IMR-90 (cell line): ENCODE results near the gene B4GALNT2. TPM values are rescaled to one million over a fixed set of nuclear protein-coding genes. Genes with fewer than 3 reads are reported as not detected.

Source experiments
- ATAC-seq: fragments of 200-7000 bp; cut with Tn5 transposase; 2 replicates; pipeline ENCODE4 v1.9.1; 2020; ENCODE audit warnings: low read depth, mild to moderate bottlenecking, moderate library complexity
- BruUV-seq: library from RNA; stranded (reverse); fragments of 400-500 nt; replicated peaks from 2 replicates; lab custom pipeline; 2021; lab: Mats Ljungman, UMichigan
- CTCF ChIA-PET: fragments of 300-600 bp; formaldehyde crosslinking; extraction: SDS; loops from one replicate; lab custom pipeline; 2021; ENCODE audit warnings: antibody characterized with exemption; lab: Yijun Ruan, JAX
- POLR2A ChIA-PET: fragments of 300-600 bp; sonication (Branson Sonifier 250); formaldehyde crosslinking; loops from one replicate; lab custom pipeline; 2022; ENCODE audit warnings: antibody characterized with exemption; ENCODE audit not compliant: unreplicated experiment; lab: Charles Lee
- DNase-seq: peaks from one replicate; pipeline ENCODE4 v3.0.0; 2013
- H2AFZ ChIP-seq: replicated peaks from 2 replicates; pipeline ENCODE3; 2013; ENCODE audit warnings: low read length, mild to moderate bottlenecking; ENCODE audit not compliant: poor library complexity
- H2AK5ac ChIP-seq: 2 replicates; pipeline ENCODE4 v1.6.1; 2013; ENCODE audit warnings: low read depth, low read length, inconsistent platforms
- H2AK9ac ChIP-seq: replicated peaks from 2 replicates; pipeline ENCODE3; 2013; ENCODE audit warnings: mild to moderate bottlenecking, low read depth, low read length, moderate library complexity; ENCODE audit not compliant: poor library complexity
- H2BK120ac ChIP-seq: 2 replicates; pipeline ENCODE4 v1.6.1; 2013; ENCODE audit warnings: low read depth, low read length, inconsistent platforms
- H2BK15ac ChIP-seq: 3 replicates; pipeline ENCODE4 v1.6.1; 2013; ENCODE audit warnings: low read depth, low read length, inconsistent platforms
- H2BK20ac ChIP-seq: 2 replicates; pipeline ENCODE4 v1.6.1; 2013; ENCODE audit warnings: low read depth, mild to moderate bottlenecking, inconsistent platforms, low read length, moderate library complexity
- H2BK5ac ChIP-seq: 2 replicates; pipeline ENCODE4 v1.6.1; 2013; ENCODE audit warnings: mild to moderate bottlenecking, low read depth, low read length, inconsistent platforms; ENCODE audit not compliant: poor library complexity, severe bottlenecking
- H3K14ac ChIP-seq: replicated peaks from 2 replicates; pipeline ENCODE4 v1.6.1; 2013; ENCODE audit warnings: low read depth, low read length, inconsistent platforms
- H3K18ac ChIP-seq: 2 replicates; pipeline ENCODE4 v1.6.1; 2013; ENCODE audit warnings: low read depth, low read length, control low read depth
- H3K23ac ChIP-seq: 2 replicates; pipeline ENCODE4 v1.6.1; 2013; ENCODE audit warnings: low read depth, low read length, inconsistent platforms
- H3K27ac ChIP-seq: 2 replicates; pipeline ENCODE4 v1.5.1; 2013; ENCODE audit warnings: mild to moderate bottlenecking, control low read depth, low read length; ENCODE audit not compliant: insufficient read depth
- H3K27me3 ChIP-seq: 2 replicates; pipeline ENCODE4 v1.6.1; 2013; ENCODE audit warnings: low read length; ENCODE audit not compliant: control insufficient read depth, insufficient read depth
- H3K36me3 ChIP-seq: 2 replicates; pipeline ENCODE4 v1.6.1; 2013; ENCODE audit warnings: low read length, mixed read lengths; ENCODE audit not compliant: control insufficient read depth, insufficient read depth
- H3K4ac ChIP-seq: 2 replicates; pipeline ENCODE4 v1.6.1; 2013; ENCODE audit warnings: low read depth, low read length, inconsistent platforms
- H3K4me1 ChIP-seq: 2 replicates; pipeline ENCODE4 v1.6.1; 2013; ENCODE audit warnings: low read length, mixed read lengths; ENCODE audit not compliant: control insufficient read depth, insufficient read depth
- H3K4me2 ChIP-seq: 2 replicates; pipeline ENCODE4 v1.6.1; 2013; ENCODE audit warnings: low read depth, mild to moderate bottlenecking, control low read depth, low read length, moderate library complexity
- H3K4me3 ChIP-seq: 2 replicates; pipeline ENCODE4 v1.5.1; 2013; ENCODE audit warnings: low read depth, mild to moderate bottlenecking, control low read depth, low read length, moderate library complexity; ENCODE audit not compliant: insufficient read depth
- H3K56ac ChIP-seq: 2 replicates; pipeline ENCODE4 v1.6.1; 2013; ENCODE audit warnings: low read length, inconsistent platforms; ENCODE audit not compliant: insufficient read depth; ENCODE audit errors: extremely low read depth
- H3K79me1 ChIP-seq, 2 experiments: 2 replicates each; pipeline ENCODE4 v1.6.1; 2013; ENCODE audit warnings: low read length in 2 of 2, inconsistent platforms in 1 of 2, low read depth in 1 of 2
- H3K9ac ChIP-seq: 2 replicates; pipeline ENCODE4 v1.6.1; 2013; ENCODE audit warnings: low read depth, low read length, control low read depth
- H3K9me1 ChIP-seq: 2 replicates; pipeline ENCODE4 v1.6.1; 2013; ENCODE audit warnings: low read length, inconsistent platforms; ENCODE audit not compliant: insufficient read depth
- H3K9me3 ChIP-seq: 2 replicates; pipeline ENCODE4 v1.6.1; 2013; ENCODE audit warnings: low read length; ENCODE audit not compliant: control insufficient read depth, insufficient read depth
- H4K20me1 ChIP-seq: 2 replicates; pipeline ENCODE4 v1.6.1; 2013; ENCODE audit warnings: low read length, inconsistent platforms; ENCODE audit not compliant: insufficient read depth
- H4K5ac ChIP-seq: 2 replicates; pipeline ENCODE4 v1.6.1; 2013; ENCODE audit warnings: mild to moderate bottlenecking, low read depth, low read length, control low read depth
- H4K8ac ChIP-seq, 2 experiments: 2 replicates each; pipeline ENCODE4 v1.6.1; 2013; ENCODE audit warnings: low read depth in 2 of 2, low read length in 2 of 2, control low read depth in 1 of 2, inconsistent platforms in 1 of 2
- H4K91ac ChIP-seq: 2 replicates; pipeline ENCODE4 v1.6.1; 2013; ENCODE audit warnings: low read depth, low read length, inconsistent platforms; ENCODE audit not compliant: insufficient read depth
- CEBPB ChIP-seq: IDR thresholded peaks from 2 replicates; pipeline ENCODE4 v1.6.1; 2012; ENCODE audit warnings: low read depth, low read length, improper control_type of control experiment
- CHD1 ChIP-seq: IDR thresholded peaks from 2 replicates; pipeline ENCODE4 v1.6.1; 2012; ENCODE audit warnings: low read depth, low read length, improper control_type of control experiment
- FOS ChIP-seq: fragments of 150-350 bp; IDR thresholded peaks from 2 replicates; pipeline ENCODE4 v1.6.1; 2016; ENCODE audit warnings: low read depth, low read length
- POLR2A ChIP-seq: IDR thresholded peaks from 2 replicates; pipeline ENCODE4 v1.6.1; 2012; ENCODE audit warnings: mild to moderate bottlenecking, low read depth, low read length
- RFX5 ChIP-seq: IDR thresholded peaks from 2 replicates; pipeline ENCODE4 v1.8.0; 2012; ENCODE audit warnings: low read depth, mild to moderate bottlenecking, low read length, moderate library complexity
- SMC3 ChIP-seq: fragments of 150-350 bp; IDR thresholded peaks from 2 replicates; pipeline ENCODE4 v1.6.1; 2016; ENCODE audit warnings: low read depth, mild to moderate bottlenecking, antibody characterized with exemption, low read length, moderate library complexity
- WGBS, 2 experiments: methylation state at CpG; one replicate each; pipeline versions ENCODE4 v1.1.5 to v1.1.7; 2013; ENCODE audit warnings: missing lambda C conversion rate in 2 of 2; ENCODE audit not compliant: insufficient read length in 1 of 2; ENCODE audit errors: extremely low coverage in 2 of 2; 5-methylcytosine and 5-hydroxymethylcytosine counted together
- dilution Hi-C: fragments of 300-500 bp; cut with HindIII; formaldehyde crosslinking; loops from one replicate; pipeline ENCODE4 v1.14.3; 2018; ENCODE audit warnings: low sequenced_read_pairs; ENCODE audit not compliant: unreplicated experiment
- in situ Hi-C: fragments of 300-500 bp; cut with MboI; formaldehyde crosslinking; loops from 3 replicates; pipeline ENCODE4 v1.14.3; 2019; ENCODE audit warnings: low sequenced_read_pairs, inconsistent platforms, mixed read lengths
- intact Hi-C: fragments of 100-400 bp; cut with micrococcal nuclease; formaldehyde crosslinking; loops from 2 replicates; pipeline ENCODE4 v1.10.0; 2022
- polyA plus RNA-seq, 3 experiments: library from polyadenylated mRNA; depleted of rRNA; stranded (reverse); fragments of >200 nt; gene quantifications; 2 replicates each; pipeline ENCODE4 v1.2.3, GENCODE V29; 2012; ENCODE audit warnings: low replicate concordance in 1 of 3
- total RNA-seq: library from RNA; depleted of rRNA; stranded (reverse); fragments of >200 nt; gene quantifications from 2 replicates; pipeline ENCODE4 v1.2.3, GENCODE V29; 2012

B4GALNT2 gene
- total and polyA plus RNA-seq, 2 of the 4 experiments (the other 2 are of a cell fraction), result not detected

DNA sequence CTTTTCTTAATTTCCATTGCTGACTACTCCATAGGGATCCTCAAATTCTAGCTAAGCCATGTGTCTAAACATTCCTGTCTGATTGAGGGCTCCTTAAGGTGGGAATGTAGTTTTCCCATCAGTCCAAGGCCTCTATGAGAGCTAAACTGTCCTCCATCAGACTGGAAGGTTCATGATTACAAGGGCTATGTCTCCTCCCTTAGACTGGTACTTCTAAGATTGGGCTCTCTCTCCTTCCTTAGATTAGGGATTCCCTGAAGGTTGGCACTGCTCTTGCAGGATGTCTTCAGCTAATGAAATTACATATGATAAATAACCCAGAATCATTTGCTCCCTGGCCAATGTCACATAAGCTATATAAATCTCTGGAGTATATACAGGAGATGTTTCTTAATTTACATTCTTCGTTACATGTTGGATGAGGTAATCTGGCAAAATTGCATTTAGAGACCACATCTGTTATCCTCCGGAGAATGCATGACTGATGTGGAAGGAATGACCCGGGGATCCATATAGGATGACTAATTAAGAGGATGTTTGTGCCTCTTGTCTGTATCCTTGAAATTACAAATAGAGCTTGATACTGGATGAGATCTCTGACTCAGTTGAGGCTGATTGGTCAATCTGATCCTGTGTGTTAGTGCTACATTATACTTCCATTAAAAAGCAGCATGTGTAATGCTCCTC, 14.2 kb downstream of the B4GALNT2 start:
- BruUV-seq, result no TSS peak
- Histone ChIP-seq H3K36me3 (no peaks in the 10 kb centered on the region), H3K27ac (peak overlapping the region; percentile 89), H3K9me3 (no peaks in the 10 kb centered on the region), H2AK5ac (peak overlapping the region; percentile 96), H2BK20ac (peak overlapping the region; percentile 100), H3K9me1 (peaks cover 26% of the 10 kb centered on the region), H3K4ac (peak overlapping the region; percentile 98), H2BK120ac (peak overlapping the region; percentile 100), H3K56ac (peak overlapping the region; percentile 88), H4K5ac (peak overlapping the region; percentile 74), H4K8ac (peak overlapping the region; percentile 58 to 94), H2AFZ (no peak overlapping the region), H3K27me3 (no peaks in the 10 kb centered on the region), H3K14ac (peak overlapping the region; percentile 96), H3K9ac (peak overlapping the region; percentile 14; the same call in 1 of the 2 replicates), H2BK5ac (peak overlapping the region; percentile 100), H2BK15ac (peak overlapping the region; percentile 96; the same call in 2 of the 3 replicates), H3K4me1 (peaks cover 6% of the 10 kb centered on the region), H3K4me3 (no peak overlapping the region), H3K79me1 (no peaks in the 10 kb centered on the region), H3K4me2 (peak overlapping the region; percentile 7; the same call in 1 of the 2 replicates), H3K18ac (peak overlapping the region; percentile 88), H2AK9ac (no peak overlapping the region), H3K23ac (peak overlapping the region; percentile 99), H4K91ac (peak overlapping the region; percentile 87), H4K20me1 (no peaks in the 10 kb centered on the region; the same call in 1 of the 2 replicates)
- ChIA-PET POLR2A (no interaction called here), CTCF (interaction anchor here (0.6 to 1.0 kb wide), 2 partner anchors 15 to 76 kb away, joined by 3 read pairs; no protein-coding TSS in a partner anchor)
- in situ Hi-C loops, result no loop called here
- dilution Hi-C loops, result no loop called here
- no peak; the same call in 1 of the 2 replicates for TF ChIP-seq RFX5
- TF ChIP-seq POLR2A, result no peak
- TF ChIP-seq SMC3, result no peak
- peak; percentile 95 for TF ChIP-seq FOS
- peak; percentile 79 for TF ChIP-seq CEBPB
- peak; percentile 42; the same call in 1 of the 2 replicates for TF ChIP-seq CHD1
- DNase-seq (peak; percentile 100), ATAC-seq (peak; percentile 98)
- intact Hi-C loops, result no loop called here
- WGBS, 2 experiments, result no CpG with 5 or more reads among the region's 3 CpGs
